ENCODE results near the gene GAS5.

- TF ChIP-seq CTCF (IDR thresholded peaks at IDR 0.05): no peak
- TF ChIP-seq POLR2A (IDR thresholded peaks at IDR 0.05): no peak
- TF ChIP-seq POLR2AphosphoS5 (IDR thresholded peaks at IDR 0.05): no peak
Observed at GRCh38 chr1:173860065-173860464, 7.7 kb downstream of the GAS5 start.

Data from prostate gland (tissue), 2 donors.